GM12801 (cell line): ENCODE results near the gene POLR2C.

Source experiments
- CTCF ChIP-seq: IDR thresholded peaks from one replicate; pipeline ENCODE4 v1.5.1; 2011; ENCODE audit warnings: control low read depth; ENCODE audit not compliant: insufficient read length; ENCODE audit errors: extremely low read depth

POLR2C gene

GRCh38 chr16:57517397-57518367 lies 55.2 kb downstream of the POLR2C start:
- no peak for TF ChIP-seq CTCF

GRCh38 chr16:57518520-57518919 lies 56.0 kb downstream of the POLR2C start:
- no peak for TF ChIP-seq CTCF

GRCh38 chr16:57518922-57519321 lies 56.4 kb downstream of the POLR2C start:
- TF ChIP-seq CTCF: no peak

GRCh38 chr16:57519796-57520360 lies 57.4 kb downstream of the POLR2C start:
- TF ChIP-seq CTCF: peak; percentile 96
